HCT116 (cell line): ENCODE measurements around the gene HYAL1. TPM values are rescaled to one million over a fixed set of nuclear protein-coding genes. Genes with fewer than 3 reads are reported as not detected.

Source experiments
- ATAC-seq: fragments of 200-7000 bp; cut with Tn5 transposase; 2 replicates; pipeline ENCODE4 v1.9.1; 2020; ENCODE audit warnings: mild to moderate bottlenecking, moderate library complexity
- BruUV-seq: library from RNA; stranded (reverse); fragments of 400-500 nt; replicated peaks from 2 replicates; lab custom pipeline; 2021; lab: Mats Ljungman, UMichigan
- CTCF ChIA-PET: fragments of 300-600 bp; sonication (Branson Sonifier 250); formaldehyde crosslinking; loops from one replicate; lab custom pipeline; 2021; ENCODE audit warnings: antibody characterized with exemption; lab: Charles Lee
- POLR2A ChIA-PET: fragments of 300-600, 350-600 bp; sonication (Branson Sonifier 250); formaldehyde crosslinking; loops from one replicate; lab custom pipeline; 2021; ENCODE audit warnings: antibody characterized with exemption; lab: Charles Lee
- RAD21 ChIA-PET, 2 experiments: fragments of 300-600 bp; sonication (Branson Sonifier 250); formaldehyde crosslinking; loops; one replicate each; lab custom pipeline; 2023; ENCODE audit warnings: low total read pairs in 2 of 2; ENCODE audit not compliant: uncharacterized antibody in 2 of 2, unreplicated experiment in 2 of 2, low non-redundant PET in 1 of 2; lab: Charles Lee
- DNase-seq: peaks from one replicate; pipeline ENCODE4 v3.0.0-alpha.2; 2010; ENCODE audit warnings: low read depth, low spot score
- H2AFZ ChIP-seq: fragments of 200-600 bp; shearing (Covaris generic), sonication (generic); 2 replicates; pipeline ENCODE4 v1.6.1; 2017; ENCODE audit warnings: low read depth, mixed run types, mixed read lengths, antibody characterized with exemption, low read length; ENCODE audit not compliant: poor library complexity, severe bottlenecking
- H3K27ac ChIP-seq: 2 replicates; pipeline ENCODE4 v1.5.1; 2012; ENCODE audit warnings: low read depth, low read length
- H3K27me3 ChIP-seq: fragments of 200-600 bp; sonication (generic); 2 replicates; pipeline ENCODE4 v1.6.1; 2016; ENCODE audit warnings: mixed run types, low read length, mixed read lengths; ENCODE audit not compliant: insufficient read depth
- H3K36me3 ChIP-seq, 2 experiments: fragments of 200-500 bp in 1 of 2; fragments of 200-600 bp in 1 of 2; sonication (Bioruptor generic) in 1 of 2; sonication (generic) in 1 of 2; 2 replicates each; pipeline versions ENCODE4 v1.5.1 to v1.6.1; 2014 to 2016; ENCODE audit warnings: low read length in 2 of 2, inconsistent platforms in 1 of 2, mixed read lengths in 1 of 2, mixed run types in 1 of 2; ENCODE audit not compliant: insufficient read depth in 2 of 2, control insufficient read depth in 1 of 2
- H3K4me1 ChIP-seq, 2 experiments: fragments of 200-600 bp in 1 of 2; sonication (generic) in 1 of 2; 2 replicates each; pipeline versions ENCODE4 v1.5.1 to v1.6.1; 2012 to 2017; ENCODE audit warnings: low read length in 2 of 2, inconsistent platforms in 1 of 2, mild to moderate bottlenecking in 1 of 2, mixed read lengths in 1 of 2, mixed run types in 1 of 2, moderate library complexity in 1 of 2; ENCODE audit not compliant: insufficient read depth in 2 of 2, control insufficient read depth in 1 of 2
- H3K4me2 ChIP-seq: fragments of 200-600 bp; sonication (generic); 2 replicates; pipeline ENCODE4 v1.6.1; 2017; ENCODE audit warnings: mixed run types, low read length, mixed read lengths
- H3K4me3 ChIP-seq, 2 experiments: fragments of 200-600 bp in 1 of 2; sonication (generic) in 1 of 2; replicated peaks in 1 of 2; 2 replicates each; pipeline ENCODE4 v1.5.1; 2011 to 2016; ENCODE audit warnings: low read length in 2 of 2, control low read depth in 1 of 2, low read depth in 1 of 2, mild to moderate bottlenecking in 1 of 2, mixed read lengths in 1 of 2, mixed run types in 1 of 2
- H3K79me2 ChIP-seq: fragments of 200-600 bp; sonication (generic); 2 replicates; pipeline ENCODE4 v1.6.1; 2017; ENCODE audit warnings: mild to moderate bottlenecking, mixed run types, low read length, moderate library complexity, mixed read lengths; ENCODE audit not compliant: insufficient read depth
- H3K9ac ChIP-seq: fragments of 200-600 bp; sonication (generic); 2 replicates; pipeline ENCODE4 v1.6.1; 2016; ENCODE audit warnings: low read length, mixed read lengths
- H3K9me2 ChIP-seq: fragments of 200-600 bp; sonication (generic), shearing (Covaris generic); 2 replicates; pipeline ENCODE4 v1.6.1; 2017; ENCODE audit warnings: mixed run types, mild to moderate bottlenecking, moderate library complexity; ENCODE audit not compliant: insufficient read depth
- H3K9me3 ChIP-seq, 2 experiments: fragments of 200-500 bp in 1 of 2; fragments of 200-600 bp in 1 of 2; sonication (Bioruptor generic) in 1 of 2; sonication (generic) in 1 of 2; 2 replicates each; pipeline ENCODE4 v1.6.1; 2014 to 2017; ENCODE audit warnings: low read length in 2 of 2, mixed read lengths in 2 of 2, inconsistent platforms in 1 of 2, low read depth in 1 of 2, mild to moderate bottlenecking in 1 of 2, mixed run types in 1 of 2, moderate library complexity in 1 of 2; ENCODE audit not compliant: control insufficient read depth in 1 of 2, insufficient read depth in 1 of 2
- H4K20me1 ChIP-seq: fragments of 200-600 bp; sonication (generic), shearing (Covaris generic); 2 replicates; pipeline ENCODE4 v1.6.1; 2017; ENCODE audit warnings: mixed run types, mild to moderate bottlenecking, moderate library complexity; ENCODE audit not compliant: insufficient read depth
- CEBPB ChIP-seq: IDR thresholded peaks from 2 replicates; pipeline ENCODE4 v1.6.1; 2012; ENCODE audit warnings: low read depth
- EZH2 ChIP-seq: fragments of 200-600 bp; sonication (generic); IDR thresholded peaks from 2 replicates; pipeline ENCODE4 v1.6.1; 2017; ENCODE audit warnings: antibody characterized with exemption, mixed run types
- JUND ChIP-seq: IDR thresholded peaks from 2 replicates; pipeline ENCODE4 v1.6.1; 2012
- YY1 ChIP-seq: IDR thresholded peaks from 2 replicates; pipeline ENCODE4 v1.6.1; 2011; ENCODE audit warnings: low read length, low read depth, moderate library complexity, mild to moderate bottlenecking; ENCODE audit not compliant: insufficient replicate concordance; ENCODE audit errors: extremely low read depth
- intact Hi-C: fragments of 100-400 bp; cut with micrococcal nuclease; formaldehyde crosslinking; loops from 2 replicates; pipeline ENCODE4 v1.10.0; 2022
- total RNA-seq: library from RNA; stranded (reverse); gene quantifications from one replicate; pipeline ENCODE4 v1.2.1, GENCODE V29; 2021; ENCODE audit not compliant: unreplicated experiment
- TF ChIP-seq, protein P1 (sequence below), 3 experiments: fragments of 200-600 bp in 1 of 3; sonication (generic) in 1 of 3; IDR thresholded peaks in 2 of 3; conservative IDR thresholded peaks in 1 of 3; 2 replicates each; pipeline ENCODE4 v1.5.1; 2012 to 2017; ENCODE audit warnings: low read depth in 2 of 3, low read length in 2 of 3, antibody characterized with exemption in 1 of 3, borderline replicate concordance in 1 of 3, control low read depth in 1 of 3, mild to moderate bottlenecking in 1 of 3, mixed read lengths in 1 of 3, mixed run types in 1 of 3, moderate library complexity in 1 of 3; ENCODE audit not compliant: insufficient read depth in 1 of 3
- TF ChIP-seq, protein P2 (sequence below): IDR thresholded peaks from 2 replicates; pipeline ENCODE4 v1.6.1; 2012; ENCODE audit warnings: low read depth
- TF ChIP-seq, protein P3 (sequence below): IDR thresholded peaks from 2 replicates; pipeline ENCODE4 v1.6.1; 2012

Gene HYAL1
- total RNA-seq, 1 experiment from 2014 or later: 6.1 TPM

DNA sequence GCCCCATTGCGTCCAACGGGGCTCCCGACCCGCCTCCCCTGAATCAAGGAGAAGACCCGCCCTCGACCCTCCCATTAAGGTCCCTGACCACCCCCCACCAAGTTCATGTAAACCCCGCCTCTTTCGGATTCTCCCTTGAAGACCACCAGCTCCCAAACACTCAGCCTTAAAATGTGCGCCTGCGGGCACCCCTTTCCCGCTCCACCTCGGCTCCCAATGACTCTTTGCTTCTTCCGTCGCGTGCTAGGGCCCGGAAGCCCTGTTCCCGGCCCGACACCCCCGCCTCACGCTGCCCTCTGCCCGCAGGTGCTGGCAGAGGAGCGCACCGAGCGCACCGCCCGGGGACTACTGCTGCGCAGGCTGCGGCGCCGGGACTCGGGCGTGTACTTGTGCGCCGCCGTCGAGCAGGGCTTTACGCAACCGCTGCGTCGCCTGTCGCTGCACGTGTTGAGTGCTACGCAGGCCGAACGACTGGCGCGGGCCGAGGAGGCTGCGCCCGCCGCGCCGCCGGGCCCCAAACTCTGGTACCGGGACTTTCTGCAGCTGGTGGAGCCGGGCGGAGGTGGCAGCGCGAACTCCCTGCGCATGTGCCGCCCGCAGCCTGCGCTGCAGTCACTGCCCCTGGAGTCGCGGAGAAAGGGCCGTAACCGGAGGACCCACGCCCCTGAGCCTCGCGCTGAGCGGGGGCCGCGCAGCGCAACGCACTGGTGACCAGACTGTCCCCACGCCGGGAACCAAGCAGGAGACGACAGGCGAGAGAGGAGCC, 27.2 kb downstream of the HYAL1 start:
- intact Hi-C loops: no loop called here
- Histone ChIP-seq H3K27ac (no peak overlapping the region), H3K9me2 (no peaks in the 10 kb centered on the region), H3K9ac (no peak overlapping the region), H3K4me2 (no peak overlapping the region), H3K27me3 (no peaks in the 10 kb centered on the region), H3K4me3 (no peak overlapping the region), H3K4me1 (peaks cover 22 to 32% of the 10 kb centered on the region in 2 experiments; a peak in 3 of 4 replicates), H4K20me1 (no peaks in the 10 kb centered on the region), H3K9me3 (no peaks in the 10 kb centered on the region), H3K36me3 (no peaks in the 10 kb centered on the region), H3K79me2 (no peaks in the 10 kb centered on the region), H2AFZ (no peak overlapping the region)
- ChIA-PET POLR2A (no interaction called here), RAD21 (no interaction called here), CTCF (interaction anchor here (1.7 to 2.4 kb wide), 2 partner anchors 16 to 47 kb away, joined by 3 to 9 read pairs; no protein-coding TSS in a partner anchor)
- no TSS peak for BruUV-seq
- DNase-seq (no peak), ATAC-seq (no peak)
- no peak for TF ChIP-seq EZH2
- TF ChIP-seq CEBPB: no peak
- TF ChIP-seq, protein P1, sequence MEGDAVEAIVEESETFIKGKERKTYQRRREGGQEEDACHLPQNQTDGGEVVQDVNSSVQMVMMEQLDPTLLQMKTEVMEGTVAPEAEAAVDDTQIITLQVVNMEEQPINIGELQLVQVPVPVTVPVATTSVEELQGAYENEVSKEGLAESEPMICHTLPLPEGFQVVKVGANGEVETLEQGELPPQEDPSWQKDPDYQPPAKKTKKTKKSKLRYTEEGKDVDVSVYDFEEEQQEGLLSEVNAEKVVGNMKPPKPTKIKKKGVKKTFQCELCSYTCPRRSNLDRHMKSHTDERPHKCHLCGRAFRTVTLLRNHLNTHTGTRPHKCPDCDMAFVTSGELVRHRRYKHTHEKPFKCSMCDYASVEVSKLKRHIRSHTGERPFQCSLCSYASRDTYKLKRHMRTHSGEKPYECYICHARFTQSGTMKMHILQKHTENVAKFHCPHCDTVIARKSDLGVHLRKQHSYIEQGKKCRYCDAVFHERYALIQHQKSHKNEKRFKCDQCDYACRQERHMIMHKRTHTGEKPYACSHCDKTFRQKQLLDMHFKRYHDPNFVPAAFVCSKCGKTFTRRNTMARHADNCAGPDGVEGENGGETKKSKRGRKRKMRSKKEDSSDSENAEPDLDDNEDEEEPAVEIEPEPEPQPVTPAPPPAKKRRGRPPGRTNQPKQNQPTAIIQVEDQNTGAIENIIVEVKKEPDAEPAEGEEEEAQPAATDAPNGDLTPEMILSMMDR (IDR thresholded peaks at IDR 0.05 in 2 of 3, conservative IDR thresholded peaks at IDR 0.05 in 1 of 3; ENCODE audit: borderline replicate concordance in 1 of 3, insufficient read depth in 1 of 3, low read depth in 2 of 3, low read length in 2 of 3): no peak
- TF ChIP-seq, protein P2, sequence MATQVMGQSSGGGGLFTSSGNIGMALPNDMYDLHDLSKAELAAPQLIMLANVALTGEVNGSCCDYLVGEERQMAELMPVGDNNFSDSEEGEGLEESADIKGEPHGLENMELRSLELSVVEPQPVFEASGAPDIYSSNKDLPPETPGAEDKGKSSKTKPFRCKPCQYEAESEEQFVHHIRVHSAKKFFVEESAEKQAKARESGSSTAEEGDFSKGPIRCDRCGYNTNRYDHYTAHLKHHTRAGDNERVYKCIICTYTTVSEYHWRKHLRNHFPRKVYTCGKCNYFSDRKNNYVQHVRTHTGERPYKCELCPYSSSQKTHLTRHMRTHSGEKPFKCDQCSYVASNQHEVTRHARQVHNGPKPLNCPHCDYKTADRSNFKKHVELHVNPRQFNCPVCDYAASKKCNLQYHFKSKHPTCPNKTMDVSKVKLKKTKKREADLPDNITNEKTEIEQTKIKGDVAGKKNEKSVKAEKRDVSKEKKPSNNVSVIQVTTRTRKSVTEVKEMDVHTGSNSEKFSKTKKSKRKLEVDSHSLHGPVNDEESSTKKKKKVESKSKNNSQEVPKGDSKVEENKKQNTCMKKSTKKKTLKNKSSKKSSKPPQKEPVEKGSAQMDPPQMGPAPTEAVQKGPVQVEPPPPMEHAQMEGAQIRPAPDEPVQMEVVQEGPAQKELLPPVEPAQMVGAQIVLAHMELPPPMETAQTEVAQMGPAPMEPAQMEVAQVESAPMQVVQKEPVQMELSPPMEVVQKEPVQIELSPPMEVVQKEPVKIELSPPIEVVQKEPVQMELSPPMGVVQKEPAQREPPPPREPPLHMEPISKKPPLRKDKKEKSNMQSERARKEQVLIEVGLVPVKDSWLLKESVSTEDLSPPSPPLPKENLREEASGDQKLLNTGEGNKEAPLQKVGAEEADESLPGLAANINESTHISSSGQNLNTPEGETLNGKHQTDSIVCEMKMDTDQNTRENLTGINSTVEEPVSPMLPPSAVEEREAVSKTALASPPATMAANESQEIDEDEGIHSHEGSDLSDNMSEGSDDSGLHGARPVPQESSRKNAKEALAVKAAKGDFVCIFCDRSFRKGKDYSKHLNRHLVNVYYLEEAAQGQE: no peak
- no peak for TF ChIP-seq YY1
- no peak for TF ChIP-seq JUND
- TF ChIP-seq, protein P3, sequence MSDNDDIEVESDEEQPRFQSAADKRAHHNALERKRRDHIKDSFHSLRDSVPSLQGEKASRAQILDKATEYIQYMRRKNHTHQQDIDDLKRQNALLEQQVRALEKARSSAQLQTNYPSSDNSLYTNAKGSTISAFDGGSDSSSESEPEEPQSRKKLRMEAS: no peak
